ENCODE results near the gene OR10A6. TPM values are rescaled to one million over a fixed set of nuclear protein-coding genes. Genes with fewer than 3 reads are reported as not detected.

OR10A6 gene
- total RNA-seq, 4 donors from 2014 or later: not detected

DNA sequence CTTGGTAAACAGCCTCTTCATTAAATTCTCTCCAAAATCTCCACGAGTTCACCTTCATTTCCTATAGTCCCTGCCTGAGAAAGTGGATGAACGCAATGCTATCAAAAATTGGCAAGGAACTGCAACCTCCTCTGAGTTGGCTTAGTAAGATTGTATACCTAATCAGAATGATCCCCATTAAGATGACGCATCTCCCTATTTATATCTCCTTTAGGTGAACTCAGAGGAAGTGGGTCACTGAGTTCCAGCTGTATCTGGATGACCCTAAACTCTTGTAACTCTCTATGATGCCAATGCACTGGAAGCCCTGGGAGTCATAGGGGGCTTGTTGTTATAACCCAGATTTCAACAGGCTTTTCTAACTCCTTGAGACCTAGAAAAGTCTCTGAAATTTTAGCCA lies 48.2 kb downstream of the OR10A6 start:
- DNase-seq (ENCODE audit: low spot score in 2 of 2): no peak
- Histone ChIP-seq H3K4me1 (no peaks in the 10 kb centered on the region), H3K36me3 (no peaks in the 10 kb centered on the region), H3K9me3 (no peaks in the 10 kb centered on the region), H3K27ac (no peak overlapping the region), H3K4me3 (no peak overlapping the region), H3K27me3 (no peaks in the 10 kb centered on the region)
- no peak for TF ChIP-seq EP300 (IDR thresholded peaks at IDR 0.05)
- TF ChIP-seq POLR2A (IDR thresholded peaks at IDR 0.05): no peak
- TF ChIP-seq, protein P1, sequence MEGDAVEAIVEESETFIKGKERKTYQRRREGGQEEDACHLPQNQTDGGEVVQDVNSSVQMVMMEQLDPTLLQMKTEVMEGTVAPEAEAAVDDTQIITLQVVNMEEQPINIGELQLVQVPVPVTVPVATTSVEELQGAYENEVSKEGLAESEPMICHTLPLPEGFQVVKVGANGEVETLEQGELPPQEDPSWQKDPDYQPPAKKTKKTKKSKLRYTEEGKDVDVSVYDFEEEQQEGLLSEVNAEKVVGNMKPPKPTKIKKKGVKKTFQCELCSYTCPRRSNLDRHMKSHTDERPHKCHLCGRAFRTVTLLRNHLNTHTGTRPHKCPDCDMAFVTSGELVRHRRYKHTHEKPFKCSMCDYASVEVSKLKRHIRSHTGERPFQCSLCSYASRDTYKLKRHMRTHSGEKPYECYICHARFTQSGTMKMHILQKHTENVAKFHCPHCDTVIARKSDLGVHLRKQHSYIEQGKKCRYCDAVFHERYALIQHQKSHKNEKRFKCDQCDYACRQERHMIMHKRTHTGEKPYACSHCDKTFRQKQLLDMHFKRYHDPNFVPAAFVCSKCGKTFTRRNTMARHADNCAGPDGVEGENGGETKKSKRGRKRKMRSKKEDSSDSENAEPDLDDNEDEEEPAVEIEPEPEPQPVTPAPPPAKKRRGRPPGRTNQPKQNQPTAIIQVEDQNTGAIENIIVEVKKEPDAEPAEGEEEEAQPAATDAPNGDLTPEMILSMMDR (IDR thresholded peaks at IDR 0.05): no peak
- 50 to 75% methylated on average over 3 of the region's 3 CpGs for WGBS, 2 donors

Small RNAs within 50 kb of the gene (small RNA-seq; reads per million reads assigned to genes)
- gene COX6CP5: not detected
- gene RNU6-943P: not detected

Other genes starting within 250 kb of the OR10A6 start
- not detected for gene OVCH2, start 224.8 kb downstream of the OR10A6 start, total RNA-seq
- not detected for gene OR5P2, start 134.3 kb downstream of the OR10A6 start, total RNA-seq
- not detected for gene OR5P3, start 100.4 kb downstream of the OR10A6 start, total RNA-seq
- gene OR10A3, start 10.4 kb upstream of the OR10A6 start, total RNA-seq: not detected
- under 1 TPM in 2 of 4 donors, not detected in 2; 0.44 to 0.60 TPM for gene NLRP10, start 34.2 kb upstream of the OR10A6 start, total RNA-seq
- gene EIF3F, start 56.1 kb upstream of the OR10A6 start, total RNA-seq: 100 to 1,000 TPM; 144 to 195 (median 162) TPM
- gene TUB, start 149.9 kb upstream of the OR10A6 start, total RNA-seq: 10 to 100 TPM in 3 of 4 donors, 1 to 10 TPM in 1; 9.3 to 14.5 (median 12.5) TPM
- gene RIC3, start 237.8 kb upstream of the OR10A6 start, total RNA-seq: 10 to 100 TPM; 11.8 to 28.2 (median 18.9) TPM

Data from tibial nerve (tissue), 4 donors.